Activated CD4-positive, alpha-beta T cell treated with anti-CD3 and anti-CD28 coated beads, Interleukin-2, amount 50 U/mL, for 16 hours (primary cell): ENCODE measurements around the gene CTRL.
"Not testable (repeated sequence)": the region's sequence is repeated elsewhere in the genome, so short reads cannot be mapped to it uniquely, and the experiment has no call there.

ENCODE experiments used
- DNase-seq: peaks from one replicate; pipeline ENCODE4 v3.0.0-alpha.2; 2020

Gene CTRL

DNA sequence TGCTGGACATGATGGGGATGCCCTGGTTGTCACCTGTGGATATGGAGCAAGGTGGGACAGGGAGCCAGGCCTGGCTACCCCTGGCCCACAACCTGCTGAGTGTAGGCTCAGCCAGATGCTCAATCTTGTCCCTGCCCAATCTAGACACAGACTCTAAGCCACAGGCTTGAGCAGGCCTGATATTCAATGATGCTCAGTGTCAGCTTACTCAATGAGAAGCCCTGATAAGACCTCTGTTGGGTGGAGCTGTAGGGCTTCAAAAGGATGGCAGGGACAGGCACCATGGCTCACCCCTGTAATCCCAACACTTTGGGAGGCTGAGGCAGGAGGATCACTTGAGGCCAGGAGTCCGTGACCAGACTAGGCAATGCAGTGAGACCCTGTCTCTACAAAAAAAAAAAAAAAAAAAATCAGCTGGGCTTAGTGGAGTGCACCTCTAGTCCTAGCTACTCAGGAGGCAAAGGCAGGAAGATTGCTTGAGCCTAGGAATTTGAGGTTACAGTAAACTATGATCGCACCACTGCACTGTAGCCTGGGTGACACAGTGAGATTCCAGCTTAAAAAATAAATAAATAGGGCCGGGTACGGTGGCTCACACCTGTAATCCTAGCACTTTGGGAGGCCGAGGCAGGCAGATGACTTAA is 8.9 kb upstream of the CTRL start:
- no peak for DNase-seq

DNA sequence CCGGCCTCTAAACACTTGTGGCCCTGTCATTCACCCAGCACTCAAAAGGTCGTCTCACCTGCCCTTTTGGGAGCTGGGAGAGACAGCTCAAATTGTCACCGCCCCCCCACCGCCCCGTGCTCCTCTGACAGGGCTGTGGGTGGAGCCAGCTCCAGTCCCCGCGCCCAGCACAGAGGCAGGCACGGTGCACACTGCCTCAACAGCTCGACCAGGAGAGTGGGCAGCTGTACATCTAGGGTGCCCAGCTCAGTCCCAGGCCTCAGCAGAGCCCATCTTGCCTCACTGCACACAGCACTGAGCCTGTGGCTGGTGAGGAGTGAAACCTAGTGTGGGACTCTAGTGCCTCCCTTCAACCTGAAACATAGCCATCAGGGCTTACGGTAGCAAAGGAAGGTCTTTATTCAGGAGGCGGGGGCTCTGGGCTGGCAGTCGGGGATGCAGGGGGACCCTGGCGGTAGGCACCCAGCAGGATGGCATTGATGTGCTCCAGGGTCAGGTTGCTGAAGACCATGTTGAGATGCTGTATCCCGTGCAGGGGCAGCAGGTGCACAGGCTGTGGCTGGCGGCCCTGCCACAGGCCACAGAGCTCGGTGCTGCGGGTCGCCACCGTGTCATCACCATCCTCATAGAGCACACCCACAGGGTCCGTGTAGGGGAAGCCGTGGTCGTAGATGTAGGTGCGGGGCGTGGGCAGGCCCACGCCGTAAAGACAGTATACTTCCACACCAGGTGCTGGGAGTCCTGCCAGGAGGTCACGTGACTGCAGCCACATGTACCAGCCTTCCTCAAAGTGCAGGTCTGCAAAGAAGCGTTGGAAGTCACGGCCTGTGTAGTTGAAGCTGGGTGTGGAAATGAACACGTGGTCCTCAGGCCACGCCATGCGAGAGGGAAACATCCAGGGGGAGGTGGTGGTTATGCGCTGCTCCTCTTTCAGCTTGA is 8.1 kb upstream of the CTRL start:
- DNase-seq: no peak

DNA sequence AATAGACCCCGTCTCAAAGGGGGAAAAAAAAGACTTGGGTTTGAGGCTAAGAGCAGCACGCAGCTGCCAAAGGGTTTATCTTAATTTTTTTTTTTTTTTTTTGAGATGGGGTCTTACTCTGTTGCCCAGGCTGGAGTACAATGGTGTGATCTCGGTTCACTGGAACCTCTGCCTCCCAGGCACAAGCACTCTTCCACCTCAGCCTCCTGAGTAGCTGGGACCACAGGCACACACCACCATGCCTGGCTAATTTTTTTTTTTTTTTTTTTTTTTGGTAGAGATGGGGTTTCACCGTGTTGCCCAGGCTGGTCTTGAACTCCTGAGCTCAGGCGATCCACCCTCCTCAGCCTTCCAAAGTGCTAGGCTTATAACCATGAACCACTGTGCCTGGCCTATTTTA is 6.1 kb upstream of the CTRL start:
- DNase-seq: not testable (repeated sequence)

DNA sequence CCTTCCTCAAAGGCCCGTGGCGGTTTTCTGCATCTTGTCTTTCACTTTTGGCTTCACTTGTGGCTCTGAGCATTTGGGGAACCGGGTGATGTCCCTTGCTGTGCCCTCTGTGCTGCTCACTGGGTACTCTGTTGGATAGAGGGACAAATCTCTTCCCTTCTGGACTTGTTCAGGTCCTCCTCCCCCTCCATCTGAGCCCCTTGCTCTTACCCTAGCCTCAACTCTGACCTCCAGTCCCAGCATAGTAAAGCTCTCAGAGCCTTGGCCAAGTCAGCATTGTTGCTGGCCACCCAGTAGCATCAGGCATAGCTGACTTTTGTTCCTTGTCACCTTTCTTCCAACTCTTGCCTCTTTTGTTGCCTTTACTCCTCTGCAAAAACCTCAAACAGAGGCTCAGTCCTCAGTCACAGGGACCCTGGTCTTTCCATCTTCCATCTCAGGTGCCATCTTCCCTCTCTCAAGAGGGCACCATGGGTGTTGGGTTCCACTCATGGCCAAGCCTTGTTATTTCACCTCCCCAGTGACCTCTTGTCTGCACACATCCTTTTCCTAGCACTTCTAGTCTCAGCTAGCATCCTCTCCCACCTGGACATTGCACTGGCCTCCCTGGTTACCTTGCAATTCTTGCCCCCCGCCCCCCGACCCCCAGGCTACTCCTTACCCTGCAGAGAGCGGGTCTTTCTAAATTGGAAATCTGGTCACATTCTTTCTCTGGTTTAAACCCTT is 5.4 kb upstream of the CTRL start:
- DNase-seq: peak; percentile 90

DNA sequence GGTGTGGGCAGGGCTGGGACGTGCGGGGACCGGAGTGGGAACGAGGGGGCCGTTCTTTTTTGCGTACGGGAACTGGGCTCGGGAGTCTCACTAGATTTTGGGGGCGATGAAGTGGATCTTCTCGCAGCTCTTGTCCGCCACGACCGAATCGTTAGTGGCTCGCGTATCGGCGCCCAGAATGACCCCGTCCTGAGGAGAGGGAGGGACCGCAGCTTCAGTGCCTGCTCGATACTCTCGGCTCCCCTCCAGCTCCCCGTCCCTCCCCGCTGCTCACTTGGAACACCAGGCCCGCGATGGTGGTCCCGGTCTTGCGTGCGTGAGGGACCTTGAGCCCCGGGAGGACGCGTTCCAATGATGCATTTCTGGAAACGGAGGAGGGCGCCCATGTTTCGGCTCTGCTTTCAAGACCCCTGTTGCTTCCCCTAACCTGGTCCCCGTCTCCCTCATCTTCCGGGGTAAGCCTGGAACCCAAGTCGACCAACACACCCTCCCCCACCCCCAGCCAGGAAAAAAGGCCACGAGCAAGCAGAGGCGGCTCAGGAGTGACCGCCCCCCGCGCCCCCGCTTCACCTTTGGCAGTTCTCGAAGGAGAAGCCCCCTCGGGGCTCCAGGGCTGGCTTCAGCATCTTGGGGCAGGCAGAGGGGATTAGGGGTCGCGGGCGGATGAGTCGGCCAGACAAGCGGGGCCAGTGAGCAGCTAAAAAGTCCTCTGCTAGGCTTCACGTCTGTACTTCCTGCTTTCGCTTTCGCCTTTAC is 4.6 kb upstream of the CTRL start, which contains the start of gene PSMB10:
Gene PSMB10 (minus strand): TSS at position 727 of the 756 bp plus-strand sequence. CDS start 101 bp downstream, at position 626.
- DNase-seq: peak; percentile 61

DNA sequence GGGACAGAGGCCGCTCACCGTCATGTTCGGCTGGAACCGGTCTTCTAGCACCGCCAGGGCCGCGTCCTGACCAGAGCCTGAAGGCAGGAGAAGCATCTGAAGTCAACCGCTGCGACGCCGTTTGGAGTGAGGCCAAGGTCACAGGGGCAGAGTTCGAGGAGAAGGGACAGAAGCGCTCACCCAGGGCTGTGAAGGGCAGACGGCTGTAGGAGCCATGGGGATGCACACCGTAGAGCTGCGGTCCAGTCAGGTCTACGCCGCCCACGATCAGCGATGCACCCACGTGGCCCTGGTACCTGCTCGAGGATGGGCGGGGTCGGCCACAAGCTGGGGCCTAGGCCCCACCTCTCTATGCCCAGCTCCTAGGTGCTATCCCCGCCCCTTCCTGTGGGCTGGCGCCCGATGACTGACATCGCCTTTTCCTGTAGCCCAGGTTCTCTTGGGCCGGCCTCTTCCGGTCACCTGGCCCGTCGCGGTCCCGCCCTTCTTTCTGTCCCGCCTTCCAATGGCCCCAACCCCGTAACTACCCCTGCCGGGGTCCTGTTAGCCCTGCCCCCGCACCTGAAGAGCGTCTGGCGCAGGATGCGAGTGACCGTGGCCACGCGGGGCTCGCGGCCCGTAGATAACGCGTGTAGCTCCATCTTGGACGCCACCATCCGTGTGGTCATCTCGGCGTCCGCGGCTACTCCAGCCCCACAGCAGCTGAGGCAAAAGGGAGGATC is 3.9 kb upstream of the CTRL start:
- peak; percentile 98 for DNase-seq

DNA sequence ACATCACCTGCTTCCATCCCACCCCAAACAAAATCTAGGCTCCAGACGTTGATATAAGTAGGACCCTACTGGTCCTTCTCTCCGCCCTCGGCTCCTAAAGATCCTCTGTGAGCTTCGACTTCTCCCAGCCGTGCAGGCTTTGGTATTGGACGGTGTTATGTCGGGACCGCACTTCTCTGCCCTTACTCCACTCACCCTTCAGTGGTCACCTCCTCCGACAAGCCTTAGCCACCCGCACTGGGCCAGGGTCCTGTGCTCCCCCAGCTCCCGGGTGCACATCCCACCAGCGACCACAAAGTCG is 3.4 kb upstream of the CTRL start:
- DNase-seq: no peak

DNA sequence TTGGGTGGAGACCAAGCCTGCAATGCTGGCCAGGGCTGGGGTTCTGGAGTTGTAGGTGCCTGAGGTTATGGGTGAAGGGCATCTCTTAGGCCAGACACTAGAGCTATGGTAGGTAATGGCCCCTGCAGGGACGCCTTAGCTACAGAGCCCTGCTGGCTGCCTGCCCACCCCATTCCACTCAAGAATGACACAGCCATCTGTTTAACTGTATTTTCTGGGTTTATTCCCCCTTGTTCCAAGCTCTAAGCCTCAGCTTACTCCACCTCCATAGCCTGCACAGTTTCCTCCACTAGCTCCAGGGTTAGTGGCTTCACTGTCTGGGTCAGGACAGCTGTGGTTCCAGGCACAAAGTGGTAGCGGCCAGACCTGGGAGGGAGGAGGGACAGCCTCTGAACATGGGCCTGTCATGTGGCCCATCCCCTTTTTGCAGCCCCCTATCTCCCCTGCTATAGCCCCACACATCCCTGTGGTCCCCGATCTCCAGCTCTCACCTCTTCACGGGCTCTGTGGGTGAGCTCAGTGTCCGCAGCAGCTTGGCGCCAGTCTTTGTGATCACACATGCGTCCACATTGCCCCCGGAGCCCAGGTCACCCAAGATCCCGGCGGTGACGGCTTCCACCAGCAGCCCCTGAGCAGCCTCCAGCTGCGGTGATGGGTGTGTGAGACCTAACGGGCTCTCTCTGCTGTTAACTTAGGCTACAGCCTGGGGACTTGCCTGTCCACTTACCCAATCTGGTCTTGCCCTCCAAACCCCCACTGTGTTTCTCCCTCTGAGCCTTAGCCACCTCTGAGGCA is 2.8 kb upstream of the CTRL start:
- DNase-seq: no peak

DNA sequence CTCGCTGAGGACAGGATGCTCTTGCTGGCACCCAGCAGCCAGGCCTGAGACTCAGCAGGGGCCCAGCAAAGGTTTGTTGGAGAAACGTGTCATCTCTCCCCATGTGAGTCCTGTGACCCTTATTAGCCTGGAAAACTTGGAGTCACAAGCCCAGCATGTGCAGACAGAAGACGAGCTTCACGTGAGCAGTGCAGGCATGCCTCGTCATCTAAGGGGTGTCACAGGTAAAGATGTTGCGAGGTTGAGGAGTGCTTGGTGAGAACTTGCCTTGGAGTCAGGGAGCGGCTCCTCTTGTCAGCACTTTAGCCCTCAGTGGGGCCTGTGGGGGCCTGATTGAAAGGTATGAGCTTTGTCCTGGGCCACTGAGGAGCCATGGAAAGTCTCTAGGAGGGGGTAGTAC is 2.1 kb upstream of the CTRL start:
- no peak for DNase-seq

DNA sequence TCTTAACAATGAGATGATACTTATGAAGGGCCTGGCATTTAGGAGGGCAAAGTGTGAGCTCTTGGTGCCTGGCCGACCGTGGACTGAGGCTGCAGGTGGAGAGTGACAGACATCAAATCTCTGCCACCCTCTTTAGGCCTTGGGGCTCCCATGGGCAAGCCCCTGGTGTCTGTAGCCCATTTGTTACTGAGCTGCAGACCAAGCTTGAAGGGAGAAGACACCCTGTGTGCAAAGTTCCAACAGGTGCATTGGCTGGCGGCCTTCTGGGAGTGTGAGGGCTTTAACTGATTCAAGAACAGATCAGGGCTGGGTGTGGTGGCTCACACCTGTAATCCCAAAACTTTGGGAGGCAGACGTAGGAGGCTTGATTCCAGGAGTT is 789 bp upstream of the CTRL start:
- DNase-seq: no peak

DNA sequence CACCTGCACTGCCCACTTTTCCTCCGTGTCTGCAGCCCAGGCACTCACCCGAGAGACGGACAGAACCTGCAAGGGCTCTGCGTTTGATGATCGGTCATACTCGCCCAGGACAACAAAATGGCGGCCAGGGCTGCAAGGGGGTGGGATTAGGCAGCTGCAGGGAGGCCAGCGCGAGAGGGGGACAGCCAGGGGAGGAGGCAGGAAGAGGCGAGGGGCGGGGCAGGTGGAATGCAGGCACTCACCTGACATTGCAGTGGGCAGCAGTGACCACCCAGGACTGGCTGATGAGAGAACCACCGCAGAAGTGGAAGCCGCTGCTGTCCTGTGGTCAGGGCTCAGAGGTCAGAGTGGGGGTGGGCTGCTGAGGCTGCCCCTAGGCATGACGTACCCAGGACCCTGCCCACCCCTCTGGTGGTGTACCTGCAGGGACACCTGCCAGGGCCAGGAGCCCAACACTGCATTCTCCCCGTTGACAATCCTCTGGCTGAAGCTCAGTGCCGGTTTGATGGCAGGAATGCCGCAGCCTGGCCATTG is 917 bp downstream of the CTRL start:
- DNase-seq: no peak

DNA sequence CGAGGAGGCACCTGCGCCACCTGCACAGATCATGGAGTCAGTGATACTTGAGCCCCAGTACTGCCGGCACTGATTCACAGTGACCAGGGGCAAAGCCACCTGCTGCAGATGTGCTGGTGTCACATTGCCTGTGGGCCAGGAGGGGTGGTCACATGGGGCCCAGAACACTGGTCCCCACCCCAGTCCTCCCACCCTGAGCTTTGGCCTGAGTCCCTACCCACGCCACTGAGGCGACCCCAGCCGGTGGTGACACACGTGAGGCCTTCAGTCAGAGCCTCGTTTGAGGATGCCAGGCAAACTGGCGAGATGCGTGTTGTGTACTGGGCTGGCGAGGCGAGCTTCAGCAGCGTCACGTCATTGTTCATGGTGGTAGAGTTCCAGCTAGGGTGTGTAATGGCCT is 1.5 kb downstream of the CTRL start:
- DNase-seq: no peak

DNA sequence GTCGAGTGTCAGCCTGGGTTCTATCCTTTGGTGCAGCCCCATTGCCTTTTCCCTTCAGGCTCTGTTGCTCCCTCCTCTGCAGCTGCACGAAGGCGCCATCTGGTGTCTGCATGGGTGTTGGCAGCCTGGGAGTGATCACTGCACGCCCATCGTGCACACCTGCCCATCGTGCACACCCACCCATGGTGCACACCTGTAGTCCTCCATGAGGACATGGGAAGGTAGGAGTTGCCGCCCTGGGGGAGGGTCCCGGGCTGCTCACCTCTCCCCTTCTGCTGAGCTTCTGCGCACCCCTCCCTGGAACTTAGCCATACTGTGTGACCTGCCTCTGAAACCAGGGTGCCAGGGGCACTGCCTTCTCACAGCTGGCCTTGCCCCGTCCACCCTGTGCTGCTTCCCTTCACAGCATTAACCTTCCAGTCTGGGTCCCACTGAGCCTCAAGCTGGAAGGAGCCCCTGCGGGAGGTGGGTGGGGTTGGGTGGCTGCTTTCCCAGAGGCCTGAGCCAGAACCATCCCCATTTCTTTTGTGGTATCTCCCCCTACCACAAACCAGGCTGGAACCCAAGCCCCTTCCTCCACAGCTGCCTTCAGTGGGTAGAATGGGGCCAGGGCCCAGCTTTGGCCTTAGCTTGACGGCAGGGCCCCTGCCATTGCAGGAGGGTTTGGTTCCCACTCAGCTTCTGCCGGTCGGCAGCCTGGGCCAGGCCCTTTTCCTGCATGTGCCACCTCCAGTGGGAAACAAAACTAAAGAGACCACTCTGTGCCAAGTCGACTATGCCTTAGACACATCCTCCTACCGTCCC is 2.9 kb downstream of the CTRL start:
- peak; percentile 80 for DNase-seq

DNA sequence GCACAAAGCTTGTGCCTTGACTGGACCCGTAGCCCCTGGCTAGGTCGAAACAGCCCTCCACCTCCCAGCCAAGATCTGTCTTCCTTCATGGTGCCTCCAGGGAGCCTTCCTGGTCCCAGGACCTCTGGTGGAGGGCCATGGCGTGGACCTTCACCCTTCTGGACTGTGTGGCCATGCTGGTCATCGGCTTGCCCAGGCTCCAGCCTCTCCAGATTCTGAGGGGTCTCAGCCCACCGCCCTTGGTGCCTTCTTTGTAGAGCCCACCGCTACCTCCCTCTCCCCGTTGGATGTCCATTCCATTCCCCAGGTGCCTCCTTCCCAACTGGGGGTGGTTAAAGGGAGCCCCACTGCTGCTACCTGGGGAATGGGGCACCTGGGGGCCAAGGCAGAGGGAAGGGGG is 3.5 kb downstream of the CTRL start:
- no peak for DNase-seq

DNA sequence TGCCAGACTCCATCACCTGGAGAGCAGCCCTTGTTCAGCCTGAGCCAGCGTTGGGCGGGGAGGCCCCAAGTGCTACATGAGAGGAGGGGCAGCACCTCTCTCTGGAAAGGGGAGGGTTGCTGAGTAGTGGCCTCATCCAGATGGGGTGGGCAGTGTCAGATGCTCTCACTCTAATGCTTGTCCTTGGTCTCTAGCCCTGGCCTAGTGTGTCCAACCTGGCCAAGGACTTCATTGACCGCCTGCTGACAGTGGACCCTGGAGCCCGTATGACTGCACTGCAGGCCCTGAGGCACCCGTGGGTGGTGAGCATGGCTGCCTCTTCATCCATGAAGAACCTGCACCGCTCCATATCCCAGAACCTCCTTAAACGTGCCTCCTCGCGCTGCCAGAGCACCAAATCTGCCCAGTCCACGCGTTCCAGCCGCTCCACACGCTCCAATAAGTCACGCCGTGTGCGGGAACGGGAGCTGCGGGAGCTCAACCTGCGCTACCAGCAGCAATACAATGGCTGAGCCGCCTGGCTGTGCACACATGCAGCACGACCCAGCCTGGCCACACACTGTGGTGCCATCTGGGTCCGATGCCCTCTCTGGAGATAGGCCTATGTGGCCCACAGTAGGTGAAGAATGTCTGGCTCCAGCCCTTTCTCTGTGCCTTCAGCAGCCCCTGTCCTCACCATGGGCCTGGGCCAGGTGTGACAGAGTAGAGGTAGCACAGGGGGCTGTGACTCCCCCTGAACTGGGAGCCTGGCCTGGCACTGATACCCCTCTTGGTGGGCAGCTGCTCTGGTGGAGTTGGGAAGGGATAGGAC is 4.3 kb downstream of the CTRL start:
- no peak for DNase-seq

DNA sequence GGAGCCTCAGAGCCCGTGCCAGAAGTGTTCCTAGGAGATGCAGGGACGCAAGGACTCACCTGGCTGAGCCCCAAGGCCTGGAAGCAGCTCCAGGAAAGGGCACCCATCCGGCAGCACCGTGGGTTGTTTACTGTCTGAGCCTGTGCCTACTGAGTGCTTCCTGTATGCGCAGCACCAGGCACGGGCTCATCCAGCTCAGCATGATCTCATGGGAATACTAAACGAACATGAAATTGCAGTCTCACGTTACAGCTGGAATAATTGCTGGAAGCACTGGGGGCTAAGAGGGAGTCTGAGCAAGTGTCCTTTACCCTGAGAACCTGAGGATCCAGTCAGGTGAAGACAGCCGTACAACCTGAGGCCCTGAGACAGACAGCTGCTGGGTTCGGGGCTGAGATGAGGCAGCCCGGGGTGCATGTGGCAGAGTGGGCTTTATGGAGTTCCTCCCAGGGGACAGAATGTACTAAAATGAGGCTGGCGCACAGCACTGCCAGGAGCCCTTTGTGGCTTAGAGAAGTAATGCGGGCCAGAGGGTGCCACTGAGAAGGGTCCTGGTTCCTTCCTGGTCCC is 5.4 kb downstream of the CTRL start:
- no peak for DNase-seq

DNA sequence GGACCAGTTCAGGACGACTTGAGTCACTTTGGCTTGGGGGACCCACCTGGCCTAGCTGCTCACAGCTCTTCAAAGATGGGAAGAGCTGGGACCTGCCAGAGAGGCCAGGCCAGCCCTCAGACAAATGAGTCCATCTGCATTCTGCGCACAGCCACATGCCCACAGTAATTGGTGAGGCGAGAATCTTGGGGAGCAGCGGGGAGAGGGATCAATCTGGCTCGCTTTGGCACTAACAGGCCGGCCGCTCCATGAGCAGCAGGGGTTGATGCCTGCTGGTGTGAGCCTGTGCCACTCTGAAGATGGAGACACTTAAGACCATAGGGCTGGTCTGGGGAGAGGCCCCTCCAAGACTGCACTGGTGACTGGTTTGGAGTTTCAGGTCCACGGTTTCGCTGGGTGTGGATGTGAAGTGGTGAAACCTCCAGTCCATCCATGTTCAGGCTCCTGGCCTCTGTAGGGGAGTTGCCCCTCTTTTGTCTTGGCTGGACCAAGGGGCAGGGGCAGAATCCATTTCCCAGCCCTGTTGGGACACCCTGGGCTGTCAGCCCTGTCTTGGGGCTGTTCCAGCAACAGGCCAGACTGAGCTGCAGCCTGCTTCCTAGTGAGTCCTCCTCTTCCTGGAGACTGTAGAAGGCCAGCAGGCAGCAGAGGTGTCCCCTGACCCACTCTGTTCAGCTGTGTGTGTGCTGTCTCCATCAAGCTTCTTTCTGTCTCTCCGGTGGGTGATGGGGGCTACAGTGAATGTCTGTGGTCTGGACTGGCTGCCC is 7.3 kb downstream of the CTRL start:
- no peak for DNase-seq

DNA sequence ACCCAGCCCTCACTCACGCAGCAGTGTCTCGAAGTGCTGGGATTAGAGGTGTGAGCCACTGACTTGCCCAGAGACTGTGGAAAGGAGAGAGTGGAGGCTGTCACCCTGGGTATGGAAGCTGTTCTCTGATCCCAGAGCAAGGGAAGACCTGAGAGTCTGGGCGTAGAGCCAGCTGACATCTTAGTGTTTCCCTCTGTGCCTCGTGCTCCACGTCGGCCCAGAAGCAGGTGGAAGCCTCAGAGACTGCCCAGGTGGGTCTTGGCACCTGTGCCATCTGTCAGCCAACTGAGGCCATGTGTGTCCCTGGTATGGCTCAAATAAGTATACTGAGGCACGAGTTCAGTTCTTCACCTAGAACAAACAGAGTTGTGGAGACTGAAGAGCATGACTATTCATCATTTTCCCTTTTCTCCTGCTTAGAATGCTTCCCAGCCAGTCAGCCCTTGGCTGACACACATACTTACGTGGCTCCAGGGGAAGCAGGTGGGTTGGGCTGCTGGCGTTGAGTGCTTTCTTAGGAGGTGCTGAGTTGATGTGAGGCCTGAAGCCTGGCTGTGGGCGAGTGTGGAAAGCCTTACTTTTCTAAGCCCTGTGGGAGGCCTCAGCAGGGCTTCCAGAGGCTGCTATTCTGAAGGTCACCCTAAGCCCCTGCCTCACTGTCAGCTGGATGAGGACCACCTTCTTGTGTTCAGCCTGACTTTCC is 8.1 kb downstream of the CTRL start:
- no peak for DNase-seq
